Stimulated activated CD4-positive, alpha-beta T cell treated with anti-CD3 and anti-CD28 coated beads, Interleukin-4, amount 100 ng/mL, for 48 hours (primary cell): ENCODE measurements around the gene KDM8.
A peak's percentile ranks its signal among the peaks of the same experiment; 100 is the strongest.

ENCODE experiments used
- DNase-seq, 2 donors: peaks; one replicate each; pipeline ENCODE4 v3.0.0-alpha.2; 2020; ENCODE audit warnings: low read depth in 2 of 2

The KDM8 gene

GRCh38 chr16:27268376-27269299 lies 65.3 kb downstream of the KDM8 start, which contains the start of gene NSMCE1:
TSS of gene NSMCE1 (minus strand) at chr16:27268772. CDS start at chr16:27257570, 11,202 bp downstream.
- DNase-seq = peak; percentile 98 to 99

DNA sequence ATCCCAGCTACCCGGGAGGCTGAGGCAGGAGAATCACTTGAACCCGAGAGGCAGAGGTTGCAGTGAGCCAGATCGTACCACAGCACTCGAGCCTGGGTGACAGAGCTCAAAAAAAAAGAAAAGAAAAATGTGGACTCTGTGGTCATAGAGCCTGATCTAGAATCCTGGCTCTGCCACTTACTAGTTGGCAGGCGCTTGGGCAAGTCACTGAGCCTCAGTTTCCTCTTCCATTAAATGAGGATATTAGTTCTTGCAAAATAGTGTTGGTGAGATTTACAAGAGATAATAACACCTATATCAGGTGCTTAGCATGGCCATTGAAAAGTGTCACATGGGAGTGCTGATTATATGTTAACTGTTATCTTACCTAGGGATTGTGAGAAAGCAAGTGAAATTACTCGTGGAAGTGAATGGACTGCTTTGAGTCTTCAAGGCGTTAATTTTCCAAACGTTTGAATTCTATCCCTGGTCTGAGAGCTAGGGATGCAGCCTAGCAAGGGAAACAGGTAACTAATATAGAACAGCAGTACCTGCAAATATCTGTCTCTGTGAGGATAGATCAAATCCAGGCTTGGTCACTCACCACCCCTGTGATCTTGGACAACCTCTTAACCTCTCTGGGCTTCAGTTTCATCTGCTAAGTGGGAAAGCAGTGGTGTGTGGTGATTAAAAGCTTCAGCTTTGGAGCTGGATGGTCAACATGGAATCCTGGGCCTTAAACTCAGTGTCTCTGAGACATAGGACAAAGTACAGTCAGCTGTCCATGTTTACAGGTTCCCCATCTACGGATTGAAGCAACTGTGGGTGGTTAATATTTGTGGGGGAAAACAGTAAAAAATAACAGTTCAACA lies 66.2 kb downstream of the KDM8 start:
- DNase-seq = no peak

DNA sequence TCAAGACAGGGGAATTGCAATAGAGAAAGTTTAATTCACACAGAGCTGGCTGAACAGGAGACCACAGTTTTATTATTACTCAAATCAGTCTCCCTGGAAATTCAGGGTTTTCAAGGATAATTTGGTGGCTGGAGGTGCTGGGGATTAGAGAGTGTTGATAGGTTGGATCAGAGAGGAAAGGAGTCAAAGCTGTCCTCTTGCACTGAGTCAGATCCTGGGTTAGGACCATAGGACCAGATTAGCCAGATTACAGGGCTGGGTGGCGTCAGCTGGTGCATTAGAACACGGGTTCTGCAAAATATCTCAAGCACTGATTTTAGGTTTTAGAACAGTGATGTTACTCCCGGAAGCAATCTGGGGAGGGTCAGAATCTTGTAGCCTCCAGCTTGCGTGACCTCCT lies 67.0 kb downstream of the KDM8 start:
- DNase-seq = no peak
